Activated CD4-positive, alpha-beta T cell treated with anti-CD3 and anti-CD28 coated beads for 1 hour (primary cell): ENCODE data around the gene EEF1A2.
A peak's percentile ranks its signal among the peaks of the same experiment; 100 is the strongest.

Source experiments
- DNase-seq: peaks from one replicate; pipeline ENCODE4 v3.0.0-alpha.2; 2020

The EEF1A2 gene

DNA sequence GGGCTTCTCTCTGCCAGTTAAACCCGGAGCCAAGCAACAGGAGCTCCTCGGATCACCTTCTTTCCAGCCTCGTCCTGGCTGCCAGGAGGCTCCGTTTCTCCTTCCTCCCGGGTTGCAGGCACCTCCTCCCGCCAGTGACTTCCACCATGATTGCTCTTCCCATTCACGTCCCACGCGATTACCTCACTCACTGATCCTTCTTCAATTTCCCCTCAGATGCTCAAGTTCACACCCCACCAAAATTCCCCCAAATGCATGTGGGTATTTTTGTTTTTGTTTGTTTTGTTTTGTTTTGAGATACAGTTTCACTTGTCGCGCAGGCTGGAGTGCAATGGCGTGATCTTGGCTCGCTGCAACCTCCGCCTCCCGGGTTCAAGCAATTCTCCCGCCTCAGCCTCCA, 51.6 kb downstream of the EEF1A2 start:
- no peak for DNase-seq

DNA sequence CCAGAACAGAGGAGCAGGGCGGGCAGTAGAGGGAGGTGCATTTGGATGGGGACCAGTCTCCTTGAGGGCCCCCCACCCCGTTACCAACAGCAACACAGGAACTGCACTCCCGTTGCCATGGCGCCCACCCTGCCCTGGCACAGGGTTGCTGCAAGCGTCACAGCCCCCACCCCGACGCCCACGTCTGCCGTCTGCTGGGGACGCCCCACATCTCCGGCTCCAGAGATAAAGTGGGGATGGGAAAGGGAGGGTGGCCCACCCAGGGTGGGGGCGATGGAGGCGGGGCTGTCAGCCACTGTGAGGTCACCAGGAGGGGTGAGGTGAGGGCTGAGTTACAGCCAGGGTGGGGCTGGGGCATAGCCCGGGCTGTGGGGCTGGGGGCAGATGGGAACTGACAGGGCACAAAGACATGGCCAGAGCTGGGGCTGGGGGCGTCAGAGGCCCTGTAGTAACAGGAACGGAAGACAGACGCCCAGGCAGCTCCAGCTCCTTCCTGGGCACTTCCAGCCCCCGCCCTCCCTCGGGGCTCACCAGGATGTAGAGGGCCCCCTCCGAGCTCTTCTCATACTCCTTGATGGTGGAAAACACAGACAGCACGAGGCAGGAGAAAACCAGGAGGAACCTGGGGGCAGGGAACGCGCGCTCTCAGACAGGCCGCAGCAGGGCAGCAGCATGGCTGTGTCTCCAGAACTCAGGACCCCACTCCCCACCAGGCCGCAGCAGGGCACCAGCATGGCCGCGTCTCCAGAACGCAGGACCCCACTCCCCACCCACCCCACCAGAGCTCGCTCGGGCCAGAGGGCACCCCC, 52.5 kb downstream of the EEF1A2 start:
- DNase-seq: no peak

DNA sequence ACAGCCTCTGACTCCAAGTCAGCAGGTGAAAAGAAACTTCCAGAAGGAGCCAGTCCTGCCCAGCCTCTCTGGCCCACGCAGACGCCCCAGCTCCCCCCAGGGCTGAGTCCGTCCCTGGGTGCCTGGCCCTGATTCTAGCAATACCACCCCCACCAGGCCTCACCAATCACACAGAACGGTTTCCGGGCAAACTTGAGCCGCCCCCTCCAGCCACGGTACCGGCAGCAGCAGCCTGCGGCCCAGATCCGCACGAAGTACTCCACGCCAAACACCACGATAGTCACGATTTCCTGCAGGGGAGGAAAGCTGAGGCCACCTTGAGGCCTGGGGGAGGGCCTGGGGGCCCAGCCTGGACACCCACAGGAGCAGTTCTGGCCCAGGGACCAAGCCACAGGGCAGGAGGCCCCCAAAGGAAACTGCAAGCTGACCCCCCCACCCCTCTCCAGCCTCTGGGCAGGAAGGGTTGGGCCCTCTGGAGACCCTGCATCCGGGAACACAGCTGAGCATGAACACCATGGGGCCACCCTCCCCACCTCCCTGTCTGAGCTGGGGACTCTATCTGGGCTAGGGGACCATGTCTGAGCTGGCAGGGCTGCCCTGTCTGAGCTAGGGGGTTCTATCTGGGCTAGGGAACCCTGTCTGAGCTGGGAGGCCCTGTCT, 53.7 kb downstream of the EEF1A2 start:
- DNase-seq: no peak

DNA sequence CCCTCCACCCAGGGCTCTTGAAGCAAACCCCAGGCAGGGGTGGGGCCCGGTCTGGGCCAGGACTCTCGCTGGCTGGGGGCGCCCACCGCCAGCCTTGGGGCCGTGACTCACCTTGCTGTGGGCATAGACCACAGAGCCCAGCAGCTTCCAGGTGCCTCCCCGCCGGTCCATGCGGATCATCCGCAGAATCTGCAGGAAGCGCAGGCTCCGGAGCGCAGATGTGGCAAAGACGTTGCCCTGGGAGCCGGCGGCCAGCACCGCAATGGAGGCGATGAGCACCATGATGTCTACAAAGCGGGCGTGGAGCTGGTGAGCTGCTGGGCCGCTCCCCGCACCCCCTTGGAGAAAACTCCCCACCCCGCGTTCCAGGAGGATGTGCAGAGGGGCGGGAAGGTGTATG, 54.3 kb downstream of the EEF1A2 start:
- DNase-seq: no peak

DNA sequence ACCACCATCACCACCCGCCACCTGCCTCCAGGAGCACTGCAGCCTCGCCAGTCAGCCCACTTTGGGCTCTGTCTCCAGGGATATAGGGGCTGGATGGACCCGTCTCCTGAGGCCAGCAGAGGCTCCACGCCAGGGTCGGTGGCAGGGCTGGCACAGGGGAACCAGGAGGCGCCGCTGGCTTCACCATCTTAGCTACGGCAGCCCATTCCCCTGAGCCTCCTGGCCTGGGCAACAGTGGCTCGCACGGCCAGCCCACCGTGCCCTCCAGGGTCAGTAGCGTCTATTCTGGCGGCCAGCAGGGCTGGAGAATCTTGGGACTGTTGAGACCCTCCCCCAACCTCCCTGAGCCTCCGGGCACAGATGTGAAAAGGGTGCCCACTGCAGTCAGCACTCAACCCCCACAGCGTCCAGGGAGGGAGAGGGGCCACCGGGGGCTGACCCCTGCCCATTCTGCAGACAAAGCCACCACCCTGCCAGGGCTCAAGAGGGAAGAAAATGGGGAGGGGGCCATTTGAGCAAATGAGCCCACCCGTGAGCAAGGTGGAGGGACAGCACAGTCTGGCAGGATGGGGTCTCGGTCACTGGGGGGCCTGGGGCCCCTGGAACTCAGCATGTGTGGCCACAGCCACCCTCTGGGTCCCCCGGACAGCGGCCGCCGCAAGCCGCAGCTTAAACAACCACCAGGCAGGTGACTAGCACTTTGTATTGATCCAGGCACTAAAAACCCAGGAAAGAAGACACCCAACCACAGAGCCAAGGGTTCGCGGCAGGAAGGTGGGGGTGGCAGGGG, 55.1 kb downstream of the EEF1A2 start:
- no peak for DNase-seq

DNA sequence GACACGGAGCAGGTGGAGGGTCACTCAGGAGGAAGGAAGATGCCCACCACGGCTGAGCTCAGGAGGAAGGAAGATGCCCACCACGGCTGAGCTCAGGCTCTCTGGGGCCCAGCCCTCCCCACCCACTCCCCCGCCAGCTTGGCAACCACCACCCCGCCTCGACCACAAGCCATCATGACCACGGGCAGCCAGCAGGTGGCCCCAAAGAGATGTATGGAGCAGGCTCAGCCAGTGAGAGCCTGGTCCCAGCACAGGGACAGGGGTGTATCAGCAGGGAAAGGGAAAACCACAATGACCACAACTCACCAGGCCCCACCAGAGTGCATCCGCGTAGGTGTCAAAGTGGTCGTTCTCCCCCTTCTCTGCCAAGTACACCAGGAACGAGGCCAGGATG, 56.8 kb downstream of the EEF1A2 start:
- DNase-seq: peak; percentile 39

DNA sequence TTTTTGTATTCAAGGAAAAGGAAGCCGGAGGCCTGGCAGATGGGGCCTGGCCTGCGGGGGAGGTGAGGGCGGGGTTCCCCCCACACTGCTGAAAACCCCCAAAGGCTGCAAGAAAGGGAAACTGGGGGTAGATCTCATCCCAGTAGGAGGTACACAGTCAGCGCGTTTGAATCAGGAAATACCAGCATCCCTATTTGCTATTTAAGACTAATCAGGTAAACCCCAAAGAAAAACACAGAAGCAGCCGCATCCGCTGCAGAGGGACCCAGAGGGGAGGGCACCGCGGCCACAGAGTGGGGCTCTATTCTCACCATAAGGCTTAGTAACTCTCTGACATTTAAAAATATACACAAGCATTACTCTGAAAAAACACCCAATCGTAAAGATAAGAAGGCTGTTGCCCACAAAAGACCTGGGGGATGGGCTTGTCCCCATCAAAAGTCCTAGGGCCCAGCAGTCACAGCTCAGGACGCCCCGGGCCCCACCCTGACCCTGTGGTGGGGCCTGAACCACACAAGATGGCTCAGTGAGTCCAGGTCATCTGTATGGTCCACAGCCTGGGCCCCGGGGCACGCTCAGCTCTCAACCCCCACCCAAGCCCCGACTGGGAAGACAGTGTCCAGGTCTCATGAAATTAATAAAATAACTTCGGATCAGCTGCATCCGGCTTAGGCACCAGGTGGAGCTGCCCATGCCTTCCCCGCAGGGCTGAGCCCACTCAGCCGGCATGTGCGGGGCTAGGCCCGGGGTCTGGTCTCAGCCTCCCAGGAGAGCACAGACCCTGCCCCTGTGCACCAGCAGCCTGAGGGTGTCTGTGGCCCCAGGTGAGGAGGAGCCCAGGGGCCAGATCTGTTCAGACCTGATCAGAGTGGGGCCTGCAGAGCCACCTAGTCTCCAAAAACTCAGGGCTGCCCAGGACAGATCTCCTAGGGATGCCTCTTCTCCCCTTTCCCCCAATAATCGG, 57.5 kb downstream of the EEF1A2 start:
- no peak for DNase-seq

DNA sequence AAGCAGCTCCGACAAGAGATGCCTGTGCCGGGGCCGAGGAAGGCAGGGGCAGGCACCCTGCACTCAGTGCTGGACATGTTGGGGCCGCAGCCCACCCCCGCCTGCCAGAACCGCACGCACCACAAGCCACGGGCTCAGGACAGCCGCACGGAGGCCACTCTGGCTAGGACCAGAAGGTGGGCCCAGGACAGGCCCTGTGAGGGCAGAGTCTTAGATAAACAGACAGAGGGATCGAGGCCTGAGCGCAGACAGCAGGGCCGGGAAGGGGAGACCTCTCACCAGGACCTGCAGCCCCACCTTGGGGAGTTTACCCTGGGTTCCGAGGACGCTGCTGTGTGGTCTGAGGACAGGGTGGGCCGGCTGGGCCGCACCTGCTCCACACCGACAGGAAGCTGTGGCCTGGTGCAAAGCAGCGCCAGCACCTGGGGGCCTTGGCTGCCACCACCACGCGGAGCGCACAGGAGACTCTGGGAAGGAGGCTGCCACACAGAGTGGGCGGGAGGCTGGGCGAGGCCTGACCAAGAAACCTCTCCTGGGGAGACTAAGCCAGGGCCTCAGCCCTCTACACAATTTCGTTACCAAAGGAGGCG, 58.4 kb downstream of the EEF1A2 start:
- DNase-seq: no peak

DNA sequence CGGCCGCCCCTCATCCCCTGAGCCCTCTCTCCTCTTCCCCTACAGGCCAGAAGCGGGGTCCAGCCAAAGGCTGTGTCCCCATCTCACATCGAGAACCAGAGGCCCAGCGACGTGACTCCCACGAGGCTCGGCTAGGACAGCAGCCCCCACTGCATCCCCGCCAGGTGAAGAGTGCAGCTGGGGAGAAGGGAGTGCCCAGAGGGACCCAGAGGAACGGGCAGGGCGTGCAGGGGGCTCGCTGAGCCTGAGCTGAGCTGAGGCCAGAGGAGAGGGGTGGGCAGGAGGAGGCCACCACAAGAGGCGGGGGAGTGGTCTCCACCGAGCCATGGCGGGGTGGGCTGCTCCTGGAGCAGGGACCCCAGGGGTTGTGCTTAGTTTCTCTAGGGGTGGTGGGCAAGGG, 59.0 kb downstream of the EEF1A2 start:
- no peak for DNase-seq

DNA sequence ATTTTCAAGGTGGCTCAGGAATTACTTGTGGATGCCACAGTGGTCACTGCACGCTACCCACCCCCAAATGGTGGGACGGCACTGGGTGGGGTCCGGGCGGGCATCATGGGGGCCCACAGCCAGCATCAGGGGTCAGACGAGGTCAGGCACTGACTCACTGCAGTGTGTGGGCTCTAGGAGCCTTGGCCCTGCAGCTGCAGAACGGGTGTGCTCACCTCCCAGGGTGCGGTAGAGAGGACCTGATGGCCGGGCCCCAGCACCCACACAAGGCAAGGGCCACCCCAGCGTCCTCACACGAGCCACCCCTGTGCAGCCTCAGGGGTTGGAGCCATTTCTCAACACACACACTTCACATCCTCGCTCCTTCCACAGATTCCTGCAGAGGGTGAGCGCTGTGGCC, 60.8 kb downstream of the EEF1A2 start:
- no peak for DNase-seq
